SU-DHL-6 (cell line): ENCODE results near the gene IL10RB.

Source experiments
- H2AFZ ChIP-seq: fragments of 200-600 bp; sonication (generic); 2 replicates; pipeline ENCODE4 v1.6.1; 2014; ENCODE audit warnings: low read depth, mild to moderate bottlenecking, moderate library complexity, mixed read lengths, antibody characterized with exemption, low read length; ENCODE audit not compliant: severe bottlenecking
- H3F3A ChIP-seq: fragments of 200-600 bp; shearing (Covaris generic); 2 replicates; pipeline ENCODE4 v1.6.0; 2016; ENCODE audit warnings: antibody characterized with exemption, mild to moderate bottlenecking; ENCODE audit not compliant: insufficient read depth
- H3K27ac ChIP-seq: fragments of 200-600 bp; sonication (generic); 2 replicates; pipeline ENCODE4 v1.5.1; 2016; ENCODE audit warnings: low read depth, mild to moderate bottlenecking, low read length, moderate library complexity, mixed read lengths
- H3K27me3 ChIP-seq: fragments of 200-600 bp; sonication (generic), shearing (Covaris generic); 2 replicates; pipeline ENCODE4 v1.6.0; 2014; ENCODE audit warnings: mild to moderate bottlenecking, low read length
- H3K36me3 ChIP-seq: fragments of 200-600 bp; sonication (generic); 2 replicates; pipeline ENCODE4 v1.6.1; 2014; ENCODE audit warnings: mild to moderate bottlenecking, low read length, mixed read lengths
- H3K4me2 ChIP-seq: fragments of 300-600, 200-600 bp; shearing (Covaris generic), sonication (generic); 2 replicates; pipeline ENCODE4 v1.6.0; 2014; ENCODE audit warnings: low read length, low read depth, mild to moderate bottlenecking; ENCODE audit not compliant: poor library complexity, severe bottlenecking
- H3K4me3 ChIP-seq: fragments of 200-600 bp; sonication (generic); 2 replicates; pipeline ENCODE4 v1.5.1; 2014; ENCODE audit warnings: antibody characterized with exemption, low read length, mild to moderate bottlenecking, mixed read lengths; ENCODE audit not compliant: insufficient read depth, poor library complexity, severe bottlenecking
- H3K79me2 ChIP-seq: fragments of 200-600 bp; sonication (generic); 2 replicates; pipeline ENCODE4 v1.6.1; 2014; ENCODE audit warnings: mild to moderate bottlenecking, low read length, moderate library complexity; ENCODE audit not compliant: insufficient read depth
- H3K9ac ChIP-seq: fragments of 200-600 bp; sonication (generic); 2 replicates; pipeline ENCODE4 v1.7.0; 2014; ENCODE audit warnings: mild to moderate bottlenecking, low read length
- H3K9me2 ChIP-seq: fragments of 200-600 bp; sonication (generic); replicated peaks from 2 replicates; pipeline ENCODE4 v1.6.1; 2014; ENCODE audit warnings: low read length; ENCODE audit not compliant: insufficient read depth
- H3K9me3 ChIP-seq: fragments of 200-600 bp; sonication (generic); 2 replicates; pipeline ENCODE4 v1.6.1; 2014; ENCODE audit warnings: low read length, mixed read lengths; ENCODE audit not compliant: insufficient read depth
- H4K20me1 ChIP-seq: fragments of 200-600 bp; sonication (generic); 2 replicates; pipeline ENCODE4 v1.6.1; 2014; ENCODE audit warnings: low read depth, mild to moderate bottlenecking, antibody characterized with exemption, low read length, moderate library complexity, mixed read lengths
- EZH2phosphoT487 ChIP-seq: fragments of 200-600 bp; sonication (generic), shearing (Covaris generic); conservative IDR thresholded peaks from 2 replicates; pipeline ENCODE4 v1.6.1; 2018; ENCODE audit warnings: mild to moderate bottlenecking, antibody characterized with exemption, low read length, moderate library complexity, mixed read lengths
- TF ChIP-seq, protein P1 (sequence below): fragments of 200-600 bp; sonication (generic); IDR thresholded peaks from one replicate; pipeline ENCODE4 v1.5.1; 2017; ENCODE audit warnings: antibody characterized with exemption, mild to moderate bottlenecking, low read length, moderate library complexity; ENCODE audit not compliant: insufficient read depth, poor library complexity, severe bottlenecking

Gene IL10RB

DNA sequence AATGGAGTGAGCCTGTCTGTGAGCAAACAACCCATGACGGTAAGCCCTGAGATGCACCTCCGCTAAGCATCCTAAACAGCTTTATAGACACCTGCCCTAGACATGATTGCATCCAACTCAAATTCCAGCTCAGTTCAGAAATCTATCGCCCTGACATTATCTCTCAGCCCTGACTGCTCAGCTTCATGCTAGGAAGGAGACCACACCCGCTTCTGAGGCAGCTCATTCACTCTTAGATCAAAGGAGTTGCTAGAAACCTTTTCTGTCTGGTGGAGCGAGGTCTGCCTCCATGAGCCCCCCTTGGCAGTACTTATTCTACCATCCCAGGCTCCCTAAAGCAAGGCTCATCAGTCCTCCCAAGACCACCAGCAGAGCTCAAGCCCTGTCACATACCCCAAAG, 17.0 kb downstream of the IL10RB start:
- Histone ChIP-seq H2AFZ (no peak overlapping the region), H3K27me3 (no peaks in the 10 kb centered on the region), H3K36me3 (peaks cover 13% of the 10 kb centered on the region; the same call in 1 of the 2 replicates), H3F3A (no peaks in the 10 kb centered on the region), H3K79me2 (no peaks in the 10 kb centered on the region), H4K20me1 (no peaks in the 10 kb centered on the region), H3K27ac (no peak overlapping the region), H3K9ac (no peak overlapping the region), H3K4me2 (no peak overlapping the region), H3K9me3 (no peaks in the 10 kb centered on the region), H3K9me2 (no peaks in the 10 kb centered on the region), H3K4me3 (no peak overlapping the region)
- no peak for TF ChIP-seq EZH2phosphoT487
- TF ChIP-seq, protein P1, sequence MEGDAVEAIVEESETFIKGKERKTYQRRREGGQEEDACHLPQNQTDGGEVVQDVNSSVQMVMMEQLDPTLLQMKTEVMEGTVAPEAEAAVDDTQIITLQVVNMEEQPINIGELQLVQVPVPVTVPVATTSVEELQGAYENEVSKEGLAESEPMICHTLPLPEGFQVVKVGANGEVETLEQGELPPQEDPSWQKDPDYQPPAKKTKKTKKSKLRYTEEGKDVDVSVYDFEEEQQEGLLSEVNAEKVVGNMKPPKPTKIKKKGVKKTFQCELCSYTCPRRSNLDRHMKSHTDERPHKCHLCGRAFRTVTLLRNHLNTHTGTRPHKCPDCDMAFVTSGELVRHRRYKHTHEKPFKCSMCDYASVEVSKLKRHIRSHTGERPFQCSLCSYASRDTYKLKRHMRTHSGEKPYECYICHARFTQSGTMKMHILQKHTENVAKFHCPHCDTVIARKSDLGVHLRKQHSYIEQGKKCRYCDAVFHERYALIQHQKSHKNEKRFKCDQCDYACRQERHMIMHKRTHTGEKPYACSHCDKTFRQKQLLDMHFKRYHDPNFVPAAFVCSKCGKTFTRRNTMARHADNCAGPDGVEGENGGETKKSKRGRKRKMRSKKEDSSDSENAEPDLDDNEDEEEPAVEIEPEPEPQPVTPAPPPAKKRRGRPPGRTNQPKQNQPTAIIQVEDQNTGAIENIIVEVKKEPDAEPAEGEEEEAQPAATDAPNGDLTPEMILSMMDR: no peak

DNA sequence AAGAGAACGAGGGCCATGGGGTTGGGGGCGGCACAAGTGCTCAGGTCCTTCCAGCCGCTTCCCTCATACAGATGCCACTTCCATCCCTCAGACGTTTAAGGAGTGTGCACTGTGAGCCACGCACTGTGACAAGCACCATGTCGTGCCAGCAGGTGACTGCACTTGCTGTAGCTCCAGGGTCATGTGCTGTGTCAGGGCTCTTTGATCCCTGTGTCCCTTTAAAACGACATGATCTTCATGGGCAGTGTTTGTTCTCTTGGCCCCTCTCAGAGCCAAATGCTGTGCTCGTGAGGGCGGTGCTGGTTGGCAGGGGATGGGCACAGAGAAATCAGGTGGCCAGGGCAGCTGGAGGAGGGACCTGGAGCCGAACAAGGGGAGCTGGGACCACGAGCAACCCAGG, 19.9 kb downstream of the IL10RB start:
- TF ChIP-seq, protein P1: no peak
- TF ChIP-seq EZH2phosphoT487: no peak
- no peaks in the 10 kb centered on the region for H3K36me3 ChIP-seq
- H3K27ac ChIP-seq: no peak overlapping the region
- no peaks in the 10 kb centered on the region for H4K20me1 ChIP-seq
- H3K27me3 ChIP-seq: no peaks in the 10 kb centered on the region
- no peaks in the 10 kb centered on the region for H3K9me2 ChIP-seq
- no peaks in the 10 kb centered on the region for H3F3A ChIP-seq
- no peak overlapping the region for H3K4me2 ChIP-seq
- no peak overlapping the region for H3K9ac ChIP-seq
- H3K79me2 ChIP-seq: no peaks in the 10 kb centered on the region
- H2AFZ ChIP-seq: no peak overlapping the region
- no peak overlapping the region for H3K4me3 ChIP-seq
- no peaks in the 10 kb centered on the region for H3K9me3 ChIP-seq

DNA sequence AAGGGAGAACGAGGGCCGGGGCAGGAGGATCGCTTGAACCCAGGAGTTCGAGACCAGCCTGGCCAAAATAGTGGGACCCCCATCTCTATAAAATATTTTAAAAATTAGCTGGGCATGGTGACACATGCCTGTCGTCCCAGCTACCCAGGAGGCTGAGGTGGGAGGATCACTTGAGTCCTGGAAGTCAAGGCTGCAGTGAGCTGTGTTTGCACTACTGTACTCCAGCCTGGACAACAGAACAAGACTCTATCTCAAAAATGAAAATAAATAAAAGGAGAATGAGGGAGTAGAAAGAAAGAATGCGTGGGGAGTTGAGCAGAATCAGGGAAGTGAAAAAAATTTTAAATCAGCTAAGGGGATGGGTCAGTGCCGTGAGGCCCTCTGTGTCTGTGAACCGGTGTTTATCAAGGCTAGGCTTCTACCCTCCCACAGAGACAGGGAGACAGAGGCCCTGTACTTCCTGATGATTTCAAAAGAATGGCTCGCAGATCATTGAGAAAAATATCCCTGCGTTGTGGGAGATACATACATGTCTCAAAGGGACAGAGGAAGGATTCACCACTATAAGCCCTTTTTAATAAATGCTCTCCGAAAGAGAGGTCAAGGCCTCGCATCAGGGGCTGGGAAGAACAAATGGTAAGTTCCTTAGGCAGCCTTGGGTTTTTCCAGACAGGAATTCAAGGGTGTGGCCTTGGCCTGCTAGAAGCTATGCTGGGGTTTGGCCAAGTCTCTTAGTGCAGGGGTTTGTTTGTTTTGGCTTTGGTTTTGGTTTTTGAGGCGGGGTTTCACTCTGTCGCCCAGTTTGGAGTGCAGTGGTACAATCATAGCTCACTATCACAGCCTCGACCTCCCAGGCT, 20.7 kb downstream of the IL10RB start:
- Histone ChIP-seq H3K79me2 (no peaks in the 10 kb centered on the region), H3K9ac (no peak overlapping the region), H3K4me2 (no peak overlapping the region), H4K20me1 (no peaks in the 10 kb centered on the region), H3K9me3 (no peaks in the 10 kb centered on the region), H3K36me3 (no peaks in the 10 kb centered on the region), H3K27ac (no peak overlapping the region), H3K4me3 (no peak overlapping the region), H3K9me2 (no peaks in the 10 kb centered on the region), H2AFZ (no peak overlapping the region), H3K27me3 (no peaks in the 10 kb centered on the region), H3F3A (no peaks in the 10 kb centered on the region)
- TF ChIP-seq, protein P1: no peak
- no peak for TF ChIP-seq EZH2phosphoT487
